Measurements from ENCODE around the gene RAB4A.

Gene RAB4A

DNA sequence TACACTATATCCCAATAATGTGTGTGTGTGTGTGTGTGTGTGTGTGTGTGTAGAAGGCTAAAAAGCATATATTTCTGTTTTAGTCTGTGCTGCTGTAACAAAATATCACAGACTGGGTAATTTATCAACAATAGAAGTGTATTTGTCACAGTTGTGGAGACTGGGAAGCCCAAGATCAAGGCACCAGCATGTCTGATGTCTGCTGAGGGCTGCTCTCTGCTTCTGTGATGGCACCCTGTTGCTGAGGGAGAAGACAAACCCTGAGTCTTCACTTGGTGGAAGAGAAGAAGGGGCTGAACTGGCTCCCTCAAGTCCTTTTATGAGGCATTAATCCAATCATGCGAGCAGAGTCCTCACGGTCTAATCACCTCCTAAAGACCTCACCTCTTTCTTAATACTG, 23.0 kb upstream of the RAB4A start:
- DNase-seq = no peak

DNA sequence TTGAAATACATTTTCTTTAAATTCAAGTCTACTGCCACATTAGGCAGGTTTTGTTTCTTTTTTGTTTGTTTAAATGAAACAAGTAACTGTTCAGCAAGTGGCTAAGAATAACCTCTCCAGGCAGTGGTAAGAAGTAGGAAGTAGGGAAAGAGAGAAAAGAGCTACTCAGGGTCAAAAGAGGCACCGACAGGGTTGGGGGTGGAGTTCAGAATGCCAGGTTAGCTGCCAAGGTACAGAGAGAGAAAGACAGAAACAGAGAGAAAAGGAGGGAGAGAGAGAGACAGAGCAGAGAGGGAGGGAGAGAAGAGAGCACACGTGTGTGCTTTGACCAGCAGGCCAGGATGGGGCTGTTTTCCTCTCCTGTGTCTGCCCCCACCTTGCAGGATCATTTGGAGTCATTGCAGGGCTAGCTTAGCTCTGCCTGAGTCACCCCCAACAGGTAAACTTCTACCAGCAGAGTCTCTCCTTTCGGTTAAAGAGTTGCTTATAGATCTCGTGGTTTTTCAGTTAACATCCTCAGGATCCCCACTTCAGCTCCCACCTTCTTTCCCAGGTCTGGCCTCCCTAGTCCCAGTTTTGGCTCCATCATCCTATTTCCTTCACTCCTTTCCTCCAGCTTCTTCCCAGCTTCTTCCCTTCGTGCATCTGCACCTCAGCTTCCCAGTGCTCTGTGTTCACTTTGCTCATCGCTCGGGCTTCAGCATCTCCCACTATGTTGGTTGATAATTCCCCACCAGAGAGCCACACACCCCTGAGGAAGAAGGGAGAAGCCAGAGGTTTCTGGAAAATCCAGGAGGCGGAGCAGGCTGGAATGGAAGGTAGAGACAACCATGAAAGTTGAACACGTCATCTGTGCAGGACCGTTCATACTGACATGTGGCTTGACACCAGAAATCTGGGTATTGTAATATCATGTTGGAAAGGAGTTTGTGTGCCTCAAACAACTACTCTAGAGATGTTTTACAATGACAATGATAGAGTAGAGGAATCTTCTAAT, 21.8 kb upstream of the RAB4A start:
- no peak for DNase-seq

DNA sequence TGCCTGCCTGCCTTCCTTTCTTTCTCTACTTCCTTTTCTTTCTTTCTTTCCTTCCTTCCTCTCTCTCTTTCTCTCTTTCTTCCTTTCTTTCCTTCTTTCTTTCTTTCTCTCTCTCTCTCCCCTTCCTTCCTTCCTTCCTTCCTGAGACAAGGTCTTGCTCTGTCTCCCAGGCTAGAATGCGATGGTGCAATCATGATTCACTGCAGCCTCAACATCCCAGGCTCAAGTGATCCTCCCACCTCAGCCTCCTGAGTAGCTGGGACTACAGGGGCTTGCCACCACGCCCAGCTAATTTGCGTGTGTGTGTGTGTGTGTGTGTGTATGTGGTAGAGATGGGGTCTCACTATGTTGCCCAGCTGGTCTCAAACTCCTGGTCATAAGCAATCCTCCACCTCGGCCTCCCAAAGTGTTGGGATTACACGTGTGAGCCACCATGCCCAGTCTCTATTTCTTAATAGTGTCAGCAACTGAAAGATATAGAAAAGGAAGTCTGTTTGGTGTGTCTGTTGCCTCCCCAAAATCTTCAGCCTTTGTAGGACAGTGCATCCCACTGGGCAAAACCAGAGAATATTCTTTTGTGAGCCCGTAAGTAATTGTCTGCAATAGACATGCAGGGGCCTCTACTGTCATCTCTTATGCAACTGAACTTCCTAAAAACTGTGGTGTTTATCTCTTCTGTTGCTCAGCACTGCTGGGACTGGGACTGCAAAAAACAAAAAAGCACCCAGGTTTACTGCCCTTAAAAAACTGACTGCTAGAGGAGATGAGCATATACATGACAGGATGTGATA, 20.9 kb upstream of the RAB4A start:
- no peak for DNase-seq

DNA sequence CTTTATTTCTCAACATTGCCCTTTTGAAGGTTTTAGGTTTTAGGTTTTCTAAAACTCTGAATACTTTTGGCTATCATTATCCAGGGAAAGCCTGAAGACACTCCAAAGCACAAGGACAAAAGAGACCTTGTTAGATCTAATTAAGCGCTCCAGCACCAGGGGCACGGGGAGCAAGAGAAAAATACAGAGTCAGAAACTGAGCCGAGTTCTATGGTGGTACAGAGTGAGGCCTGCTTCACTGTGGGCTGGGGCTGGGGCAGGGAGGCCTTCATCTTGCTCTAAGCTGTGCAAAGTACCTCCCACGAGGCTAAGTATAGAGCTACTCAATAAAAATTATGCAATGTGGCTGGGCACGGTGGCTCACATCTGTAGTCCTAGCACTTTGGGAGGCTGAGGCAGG, 19.7 kb upstream of the RAB4A start:
- no peak for DNase-seq

DNA sequence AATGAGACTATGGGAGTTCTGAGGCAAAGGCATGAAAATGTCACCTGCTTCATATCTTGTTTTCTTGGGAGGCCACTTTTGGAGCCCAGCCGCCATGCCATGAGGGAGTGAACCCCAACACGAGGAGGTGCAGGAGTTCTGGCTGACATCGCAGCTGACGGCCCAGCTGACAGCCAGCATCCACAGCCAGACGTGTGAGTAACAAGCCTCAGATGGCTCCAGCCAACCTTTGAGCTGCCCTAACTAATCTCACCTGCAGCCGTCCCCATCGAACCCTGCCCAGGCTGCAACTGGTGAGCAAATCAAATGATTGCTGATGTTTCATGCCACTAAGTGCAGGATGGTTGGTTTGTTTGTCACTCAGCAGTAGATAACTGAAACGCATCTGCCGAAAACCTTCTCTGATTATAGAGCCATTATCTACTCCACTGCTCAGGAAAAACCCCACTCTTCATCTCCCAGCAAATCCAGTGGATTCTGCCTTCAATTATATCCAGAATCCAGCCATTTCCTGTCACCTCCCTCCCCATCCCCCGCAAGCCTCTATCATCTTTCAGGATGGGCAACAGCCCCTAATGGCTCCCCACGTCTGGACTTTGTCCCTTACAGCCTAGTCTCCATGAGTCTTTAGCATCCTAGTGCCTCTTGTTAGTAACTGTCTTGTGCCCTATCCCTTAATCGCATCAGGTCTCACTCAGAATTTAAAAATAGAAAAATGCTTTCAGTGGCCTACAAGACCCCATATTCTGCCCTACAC, 18.5 kb upstream of the RAB4A start:
- DNase-seq = no peak

DNA sequence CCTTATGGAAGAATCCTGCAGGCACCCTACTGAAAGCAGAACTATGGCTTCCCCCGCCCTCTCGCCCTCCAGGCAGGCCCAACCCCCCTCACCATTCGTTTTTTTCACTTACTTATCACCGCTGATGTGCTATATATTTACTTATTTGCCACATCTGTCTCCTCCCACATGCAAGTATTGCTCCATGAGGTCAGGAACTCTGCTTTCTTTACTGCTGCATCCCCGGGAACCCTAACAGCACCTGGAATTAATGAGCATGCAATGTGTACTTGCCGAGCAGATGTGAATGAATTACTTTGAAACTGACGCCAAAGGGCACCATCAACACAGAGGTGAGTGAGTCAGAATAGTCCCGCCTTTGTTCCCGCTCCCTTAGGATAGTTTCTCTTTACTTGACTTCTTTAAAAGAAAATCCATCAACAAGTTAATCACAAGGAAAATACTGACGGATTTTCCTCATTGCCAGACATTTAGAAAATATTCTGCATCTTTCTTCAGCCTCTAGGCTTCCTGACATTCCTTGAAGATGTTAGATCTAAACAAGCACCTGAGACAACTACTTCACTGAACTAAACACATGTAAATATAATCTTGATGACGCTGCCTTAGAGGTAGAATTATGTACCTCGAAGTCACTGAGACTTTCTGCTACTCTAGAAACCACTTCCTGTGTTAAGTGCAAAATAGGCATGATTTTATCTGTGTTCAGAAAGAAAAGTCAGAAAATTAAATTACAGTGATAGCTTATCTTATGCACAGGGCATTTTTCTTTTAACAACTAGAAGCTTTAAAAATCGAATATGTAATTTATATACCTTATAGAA, 17.5 kb upstream of the RAB4A start:
- no peak for DNase-seq

DNA sequence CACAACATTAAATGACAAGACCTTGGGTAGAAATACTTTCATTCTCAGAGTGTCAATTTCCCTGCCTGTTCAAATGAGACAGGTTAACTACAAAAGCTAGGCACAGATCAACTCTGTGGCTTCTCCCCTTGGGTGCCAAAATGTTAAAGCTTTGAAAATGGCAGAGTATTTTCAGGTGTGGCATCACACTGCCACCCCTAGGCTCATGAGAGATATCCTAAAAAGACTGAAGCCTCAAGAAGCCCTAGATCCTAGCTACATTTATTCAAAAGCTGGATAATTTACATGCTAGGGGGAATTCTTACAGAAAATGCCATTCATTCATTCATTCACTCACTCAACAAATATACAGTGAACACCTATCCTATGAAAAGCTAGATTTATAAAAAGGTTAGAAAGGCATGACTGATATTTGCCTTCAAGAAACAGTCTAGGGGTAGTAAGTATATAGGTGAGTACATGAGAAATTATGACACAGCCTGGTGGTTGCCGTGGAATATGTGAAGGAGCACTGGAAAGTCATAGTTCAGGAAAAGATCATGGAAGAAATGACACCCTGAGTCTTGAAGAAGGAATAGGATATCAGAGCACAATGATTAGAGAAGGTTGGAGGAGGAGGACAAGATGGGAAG, 15.9 kb upstream of the RAB4A start:
- peak; percentile 83 for DNase-seq

DNA sequence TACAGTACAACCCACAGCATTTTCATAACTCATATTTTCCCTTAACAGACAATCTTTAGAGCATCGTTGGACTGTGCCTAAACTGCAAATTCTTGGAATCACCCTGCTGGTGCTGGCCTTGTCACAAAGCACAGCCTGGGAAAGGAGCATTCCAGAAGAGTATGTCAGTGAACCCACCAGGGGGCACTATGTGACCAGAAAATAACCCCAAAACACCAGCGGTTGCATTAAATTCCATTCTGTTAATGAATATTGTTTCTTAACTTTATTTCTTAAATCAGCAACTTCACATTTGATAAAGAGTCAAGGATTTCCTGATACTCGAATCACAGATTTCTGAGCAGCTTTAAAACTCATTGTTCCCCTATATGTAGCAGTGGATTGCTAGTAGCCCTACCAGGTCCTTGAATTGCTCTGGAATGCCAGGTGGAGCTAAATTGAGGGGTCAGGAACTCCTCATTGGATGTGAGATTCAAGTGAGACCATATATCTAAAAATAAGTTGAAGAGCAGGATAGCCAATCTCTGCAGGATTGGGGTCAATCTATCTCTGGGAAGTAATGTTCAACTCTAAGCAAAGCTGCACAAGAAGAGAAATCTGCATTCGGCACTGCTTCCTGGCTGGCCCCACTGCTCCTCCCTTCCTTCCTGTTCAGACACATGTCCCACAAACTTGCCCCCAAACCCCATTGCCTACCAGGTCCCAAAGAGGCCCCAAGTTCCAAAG, 12.7 kb upstream of the RAB4A start:
- DNase-seq = peak; percentile 69

DNA sequence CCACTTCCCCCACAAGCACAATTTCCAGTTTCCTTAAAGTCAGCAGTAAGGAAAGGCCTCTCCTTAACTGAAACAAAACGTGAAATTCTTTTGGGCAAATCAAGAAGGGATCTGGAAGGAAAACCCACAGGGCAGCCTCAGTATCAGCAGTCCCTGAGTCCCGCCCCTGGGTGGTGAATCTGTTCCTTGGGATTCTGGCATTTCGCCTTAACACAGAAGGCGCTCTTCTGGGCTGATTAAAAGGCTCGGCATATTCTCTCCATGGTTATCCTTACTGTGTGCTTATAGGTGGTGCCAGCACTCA, 12.2 kb upstream of the RAB4A start:
- DNase-seq = no peak

DNA sequence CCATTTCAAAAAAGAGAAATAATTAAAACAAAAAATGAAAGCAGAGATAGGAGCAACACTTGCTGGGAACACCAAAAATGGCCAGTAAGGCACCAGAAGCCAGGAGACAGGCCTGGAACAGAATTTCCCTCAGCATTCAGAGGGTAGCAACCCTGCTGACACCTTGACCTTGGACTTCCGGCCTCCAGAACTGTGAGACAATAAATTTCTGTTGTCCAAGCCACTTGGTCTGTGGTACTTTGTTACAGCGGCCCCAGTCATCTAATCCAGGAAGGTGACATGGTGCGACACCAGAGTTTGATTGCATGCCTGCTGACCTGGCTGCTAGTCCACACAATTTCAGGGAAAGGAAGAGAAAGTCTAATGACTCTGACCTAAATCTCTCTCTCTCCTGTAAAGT, 10.6 kb upstream of the RAB4A start:
- DNase-seq = no peak

DNA sequence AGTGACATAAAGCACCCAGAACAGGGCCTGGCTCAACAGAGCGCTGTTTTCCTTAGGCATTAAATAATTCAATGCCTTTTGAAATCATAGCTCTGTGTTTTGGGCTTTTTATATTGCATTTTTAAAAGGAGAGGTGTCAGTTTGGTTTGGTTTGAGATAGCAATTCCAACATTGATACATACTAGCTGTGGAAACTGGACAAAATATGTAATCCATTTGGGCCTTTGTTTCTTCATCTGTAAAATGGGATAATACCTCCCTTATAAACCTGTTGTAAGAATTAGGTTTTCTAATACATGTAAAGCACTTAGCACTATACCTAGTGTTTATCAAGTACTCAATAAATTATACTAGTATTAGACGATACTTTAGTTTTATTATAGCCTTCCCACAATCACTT, 8.7 kb upstream of the RAB4A start:
- no peak for DNase-seq

DNA sequence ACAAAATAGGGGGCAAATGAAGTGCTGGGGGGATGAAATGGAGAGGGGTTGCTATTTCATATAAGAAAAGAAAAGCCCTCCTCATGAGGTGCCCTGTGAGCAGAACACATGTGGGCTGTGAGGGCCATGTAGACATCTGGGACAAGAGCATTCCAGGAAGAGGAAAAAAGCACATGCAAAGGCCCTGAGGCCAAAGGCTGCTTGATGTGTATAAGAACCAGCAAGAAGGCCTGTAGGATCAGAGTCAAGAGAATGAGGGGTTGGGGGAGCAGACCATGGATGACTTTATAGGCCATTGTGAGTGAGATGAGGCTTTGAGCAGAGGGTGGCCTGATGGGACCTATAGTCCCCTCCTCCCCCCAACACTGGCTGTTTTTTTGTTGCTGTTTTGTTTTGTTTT, 7.7 kb upstream of the RAB4A start:
- no peak for DNase-seq

DNA sequence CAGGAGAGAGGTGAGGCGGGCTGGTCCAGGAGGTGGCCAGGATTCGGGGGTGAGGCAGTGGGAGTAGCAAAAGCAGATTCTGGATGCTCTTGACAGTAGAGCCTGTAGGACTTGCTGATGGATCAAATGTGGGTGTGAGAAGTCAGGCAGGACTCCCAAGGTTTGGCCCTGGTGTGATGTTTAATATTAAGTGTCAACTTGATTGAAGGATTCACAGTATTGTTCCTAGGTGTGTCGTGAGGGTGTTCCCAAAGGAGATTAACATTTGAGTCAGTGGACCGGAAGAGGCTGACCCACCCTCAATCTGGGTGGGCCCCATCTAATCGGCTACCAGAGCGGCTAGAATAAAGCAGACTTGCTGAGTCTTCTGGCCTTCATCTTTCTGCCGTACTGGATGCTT, 6.8 kb upstream of the RAB4A start:
- DNase-seq = no peak

DNA sequence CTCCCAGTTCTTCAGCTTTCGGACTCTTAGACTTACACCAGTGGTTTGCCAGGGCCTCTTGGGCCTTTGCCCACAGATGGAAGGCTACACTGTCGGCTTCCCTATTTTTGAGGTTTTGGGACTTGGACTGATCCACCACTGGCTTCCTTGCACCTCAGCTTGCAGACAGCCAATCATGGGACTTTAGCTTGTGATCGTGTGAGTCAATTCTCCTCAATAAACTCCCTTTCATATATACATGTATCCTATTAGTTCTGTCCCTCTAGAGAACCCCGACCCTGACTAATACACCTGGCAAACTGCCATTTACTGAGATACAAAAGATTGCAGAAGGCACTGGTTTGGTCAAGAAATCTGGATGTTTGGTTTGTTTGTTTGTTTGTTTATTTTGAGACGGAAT, 6.4 kb upstream of the RAB4A start:
- DNase-seq = no peak

DNA sequence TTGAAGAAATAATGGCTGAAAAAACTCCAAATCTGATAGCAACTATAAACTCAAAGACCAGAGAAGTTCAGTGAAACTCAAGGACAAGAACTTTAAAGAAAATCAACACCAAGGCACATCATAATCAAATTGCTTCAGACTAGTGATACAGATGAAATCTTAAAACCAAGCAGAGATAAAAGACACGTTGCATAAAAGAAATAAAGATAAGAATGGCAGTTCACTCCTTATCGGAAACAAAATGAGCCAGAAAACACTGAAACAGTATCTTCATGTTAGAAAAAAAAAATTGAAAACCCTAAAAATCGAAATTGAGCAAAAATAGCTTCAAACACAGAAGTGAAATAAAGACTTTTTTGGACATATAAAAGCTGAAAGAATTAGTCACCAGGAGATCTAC, 4.6 kb upstream of the RAB4A start:
- DNase-seq = no peak

DNA sequence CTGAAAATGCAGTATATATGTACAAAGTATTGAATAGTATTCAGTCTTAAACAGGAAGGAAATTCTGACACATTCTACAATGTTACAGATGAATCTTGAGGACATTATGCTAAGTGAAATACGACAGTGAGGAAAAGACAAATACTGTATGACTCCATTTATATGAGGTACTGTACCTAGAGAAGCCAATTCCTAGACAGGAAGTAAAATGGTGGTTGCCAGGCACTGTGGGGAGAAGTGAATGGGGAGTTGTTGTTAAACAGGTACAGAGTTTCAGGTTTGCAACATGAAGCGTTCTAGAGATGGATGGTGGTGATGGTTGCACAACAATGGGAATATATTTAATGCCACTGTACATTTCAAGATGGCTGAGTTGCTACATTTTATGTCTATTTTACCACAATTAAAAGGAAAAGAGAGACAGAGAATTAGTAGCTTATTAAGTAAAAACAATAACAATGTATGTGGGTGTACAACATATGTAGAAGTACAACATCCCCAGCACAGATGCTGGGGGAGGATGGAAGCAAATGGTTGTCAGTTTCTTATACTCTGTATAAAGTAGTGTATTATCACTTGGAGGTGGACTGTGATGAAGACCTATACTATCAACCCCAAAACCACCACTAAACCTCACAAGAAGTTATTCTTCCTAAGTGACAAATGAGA, 3.9 kb upstream of the RAB4A start:
- no peak for DNase-seq

DNA sequence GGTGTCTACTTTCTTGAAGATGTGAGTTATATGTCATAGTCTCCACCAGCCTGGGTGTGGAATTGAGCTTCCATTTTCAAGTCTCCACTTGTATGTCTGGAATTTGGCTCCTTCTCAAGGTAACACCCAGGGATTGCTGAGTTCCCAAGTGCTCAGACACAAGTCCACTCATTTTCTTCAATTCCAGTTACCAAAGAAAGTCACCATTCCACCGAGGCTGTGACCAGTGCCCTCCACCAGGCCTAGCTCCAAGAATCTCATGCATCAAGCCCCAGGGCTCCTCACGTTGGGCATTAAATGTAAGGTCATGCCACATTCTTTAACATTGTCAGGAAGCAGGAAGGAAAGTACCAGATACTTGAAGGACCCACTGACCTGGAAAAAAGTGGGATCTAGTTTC, 2.4 kb upstream of the RAB4A start:
- no peak for DNase-seq

DNA sequence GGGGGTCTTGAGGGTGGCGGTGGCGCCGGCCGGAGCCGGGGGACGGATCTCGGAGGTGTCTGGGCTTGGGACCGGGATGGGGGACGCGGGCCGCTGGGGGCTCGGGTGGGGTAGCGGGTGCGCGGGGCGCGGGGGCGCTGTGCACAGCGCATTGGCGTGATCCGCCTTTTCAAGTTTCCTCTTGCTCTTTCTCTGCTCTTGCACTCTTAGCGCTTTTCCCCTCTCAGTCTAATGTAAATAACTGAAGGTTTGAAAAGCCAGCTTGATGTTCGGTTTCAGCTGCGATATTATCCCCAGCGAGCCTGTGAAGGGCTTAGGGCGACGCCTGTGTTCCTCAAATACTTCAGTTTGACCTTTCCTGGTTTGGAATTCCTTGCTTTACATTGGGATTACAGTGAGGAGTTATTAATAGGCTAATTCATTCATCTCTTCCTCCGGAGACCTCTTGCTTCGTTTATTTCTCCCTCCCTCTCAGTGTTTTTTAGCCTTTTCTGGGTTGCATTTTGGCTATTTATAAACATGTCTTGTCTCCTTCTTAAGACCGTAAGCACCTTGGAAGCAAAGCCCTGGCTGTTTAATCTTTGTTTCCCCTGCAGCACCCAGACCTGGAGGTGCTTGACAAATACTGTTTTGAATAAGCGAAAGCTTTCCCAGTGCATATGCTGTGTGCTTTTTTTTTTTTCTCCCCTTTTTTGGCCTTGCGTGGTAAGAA, 693 bp downstream of the RAB4A start:
- DNase-seq = no peak

DNA sequence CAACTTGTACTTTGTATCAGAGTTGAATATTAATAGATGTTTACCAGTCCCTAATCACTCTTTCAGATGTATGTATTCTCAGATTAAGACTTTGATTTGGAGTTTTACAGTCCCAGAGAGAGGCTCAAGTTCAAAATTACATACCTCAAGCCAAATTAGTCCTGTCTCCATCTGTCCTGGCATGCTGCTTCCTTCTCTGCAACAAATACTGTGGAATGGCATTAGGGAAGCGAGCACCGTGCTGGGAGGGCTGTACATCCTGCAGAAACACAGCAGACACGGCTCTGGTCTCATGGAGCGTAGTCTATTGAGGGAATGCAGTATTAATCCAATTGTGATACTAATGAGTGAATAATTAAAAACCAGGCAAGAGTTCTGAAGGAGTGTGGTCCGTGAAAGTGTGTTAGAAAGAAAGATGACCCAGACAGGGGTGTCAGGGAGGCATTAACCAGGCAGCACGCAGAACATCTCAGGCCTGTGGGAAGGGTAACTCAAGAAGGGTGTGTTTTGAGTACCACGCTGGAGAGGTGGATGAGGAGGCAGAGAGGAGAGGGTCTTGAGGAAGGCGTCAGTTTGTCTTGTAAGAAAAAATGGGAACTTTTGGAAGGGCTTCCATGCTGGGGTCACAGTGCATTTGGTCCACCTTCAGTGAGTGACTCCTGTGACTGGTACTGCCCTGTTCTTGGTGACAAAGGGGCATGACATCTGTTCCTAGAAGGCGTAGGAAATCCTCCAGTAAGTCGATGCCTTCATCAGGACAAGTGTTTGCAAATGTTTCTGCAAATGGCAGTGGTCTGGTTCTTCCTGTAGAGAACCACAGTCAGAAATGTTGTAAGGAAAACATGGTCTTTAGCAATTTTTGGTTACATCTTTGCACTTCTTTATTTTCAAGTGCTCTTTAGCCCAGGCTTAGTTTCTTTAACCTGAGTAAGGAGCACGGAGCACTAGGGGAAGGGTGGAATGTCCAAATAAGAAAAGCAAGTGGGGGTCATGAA, 1.6 kb downstream of the RAB4A start:
- DNase-seq = peak; percentile 66

Data from NCI-H1694 treated with DMSO at 0.1 percent for 48 hours (cell line).